Neural crest cell (in vitro differentiated cells): ENCODE measurements around the gene RFESD. TPM values are rescaled to one million over a fixed set of nuclear protein-coding genes. Genes with fewer than 3 reads are reported as not detected.
A peak's percentile ranks its signal among the peaks of the same experiment; 100 is the strongest.

Experiments used
- DNase-seq: peaks from one replicate; pipeline ENCODE4 v3.0.0; 2021; ENCODE audit warnings: low read depth, mixed read lengths, low spot score
- H3K27ac Mint-ChIP-seq: one replicate; pipeline ENCODE4 v1.8.0; 2021; ENCODE audit warnings: mild to moderate bottlenecking, mixed read lengths; ENCODE audit not compliant: unreplicated experiment
- H3K27me3 Mint-ChIP-seq: 2 replicates; pipeline ENCODE4 v1.8.0; 2021; ENCODE audit warnings: low read depth, mild to moderate bottlenecking, mixed read lengths
- H3K36me3 Mint-ChIP-seq: 2 replicates; pipeline ENCODE4 v1.8.0; 2021; ENCODE audit warnings: low read depth, mild to moderate bottlenecking, mixed read lengths
- H3K4me1 Mint-ChIP-seq: 2 replicates; pipeline ENCODE4 v1.8.0; 2021; ENCODE audit warnings: mixed read lengths
- H3K4me3 Mint-ChIP-seq: one replicate; pipeline ENCODE4 v1.8.0; 2021; ENCODE audit warnings: mild to moderate bottlenecking, mixed read lengths
- H3K9me3 Mint-ChIP-seq: 2 replicates; pipeline ENCODE4 v1.8.0; 2021; ENCODE audit warnings: mixed read lengths
- CTCF ChIP-seq: fragments of 200-600 bp; sonication (generic); conservative IDR thresholded peaks from 2 replicates; pipeline ENCODE4 v1.5.0; 2021; ENCODE audit warnings: antibody characterized with exemption, mild to moderate bottlenecking
- total RNA-seq: library from RNA; stranded (reverse); gene quantifications from 2 replicates; pipeline ENCODE4 v1.2.1, GENCODE V29; 2021

Gene RFESD
- total RNA-seq, 1 donor from 2014 or later, result 3.1 TPM

- Mint-ChIP-seq H3K27me3 (no peaks in the 10 kb centered on the region), H3K36me3 (no peaks in the 10 kb centered on the region), H3K4me1 (no peaks in the 10 kb centered on the region), H3K27ac (no peak overlapping the region), H3K9me3 (no peaks in the 10 kb centered on the region), H3K4me3 (no peak overlapping the region)
- TF ChIP-seq CTCF, result no peak
- no peak for DNase-seq
Measured at GRCh38 chr5:95671826-95672225, 25.2 kb downstream of the RFESD start.

GRCh38 chr5:95672641-95673040 lies 26.1 kb downstream of the RFESD start:
- TF ChIP-seq CTCF, result no peak
- Mint-ChIP-seq H3K4me3 (no peak overlapping the region), H3K36me3 (no peaks in the 10 kb centered on the region), H3K27me3 (no peaks in the 10 kb centered on the region), H3K9me3 (no peaks in the 10 kb centered on the region), H3K4me1 (no peaks in the 10 kb centered on the region), H3K27ac (no peak overlapping the region)
- DNase-seq, result no peak

GRCh38 chr5:95673081-95673480 lies 26.5 kb downstream of the RFESD start:
- Mint-ChIP-seq H3K27me3 (no peaks in the 10 kb centered on the region), H3K4me3 (no peak overlapping the region), H3K27ac (no peak overlapping the region), H3K4me1 (no peaks in the 10 kb centered on the region), H3K36me3 (no peaks in the 10 kb centered on the region), H3K9me3 (no peaks in the 10 kb centered on the region)
- no peak for TF ChIP-seq CTCF
- no peak for DNase-seq

GRCh38 chr5:95682891-95683290 lies 36.3 kb downstream of the RFESD start, which contains the start of gene SPATA9:
TSS of gene SPATA9 (minus strand) at chr5:95682991. CDS start at chr5:95682854, 137 bp downstream.
- H3K27me3 Mint-ChIP-seq, result no peaks in the 10 kb centered on the region
- TF ChIP-seq CTCF, result no peak
- H3K36me3 Mint-ChIP-seq, result no peaks in the 10 kb centered on the region
- peaks cover 8% of the 10 kb centered on the region for H3K9me3 Mint-ChIP-seq
- no peak for DNase-seq
- no peak within 1 kb of the TSS for H3K27ac Mint-ChIP-seq
- no peak within 1 kb of the TSS for H3K4me3 Mint-ChIP-seq
- H3K4me1 Mint-ChIP-seq, result peaks cover 16% of the 10 kb centered on the region

- no peak for TF ChIP-seq CTCF
- no peaks in the 10 kb centered on the region for H3K27me3 Mint-ChIP-seq
- peaks cover 16% of the 10 kb centered on the region for H3K4me1 Mint-ChIP-seq
- peak overlapping the region; percentile 0 for H3K27ac Mint-ChIP-seq
- DNase-seq, result no peak
- H3K36me3 Mint-ChIP-seq, result no peaks in the 10 kb centered on the region
- peaks cover 5% of the 10 kb centered on the region for H3K9me3 Mint-ChIP-seq
- H3K4me3 Mint-ChIP-seq, result no peak overlapping the region
Measured at GRCh38 chr5:95684361-95684760, 37.8 kb downstream of the RFESD start.

- TF ChIP-seq CTCF, result no peak
- Mint-ChIP-seq H3K36me3 (no peaks in the 10 kb centered on the region), H3K27ac (no peak overlapping the region), H3K27me3 (no peaks in the 10 kb centered on the region), H3K4me3 (no peak overlapping the region), H3K4me1 (peaks cover 16% of the 10 kb centered on the region), H3K9me3 (peaks cover 8% of the 10 kb centered on the region)
- no peak for DNase-seq
Measured at GRCh38 chr5:95686651-95687050, 40.1 kb downstream of the RFESD start.
